NCI-H748 treated with DMSO at 0.1 percent for 48 hours (cell line): ENCODE results near the gene ROBO1.

Experiments
- DNase-seq: peaks from one replicate; lab custom pipeline; 2025; lab: John Stamatoyannopoulos, UW

Gene ROBO1

GRCh38 chr3:79066481-79066880 lies 701.3 kb downstream of the ROBO1 start:
- DNase-seq: no peak

- no peak for DNase-seq
These were observed 704.2 kb downstream of the ROBO1 start for GRCh38 chr3:79063624-79064023.

- DNase-seq: no peak
These were observed 710.0 kb downstream of the ROBO1 start for GRCh38 chr3:79057756-79058155.

- no peak for DNase-seq
These were observed 711.3 kb downstream of the ROBO1 start for GRCh38 chr3:79056498-79056897.

- no peak for DNase-seq
These were observed 715.6 kb downstream of the ROBO1 start for GRCh38 chr3:79052054-79052681.

GRCh38 chr3:79047581-79047980 lies 720.2 kb downstream of the ROBO1 start:
- no peak for DNase-seq

- DNase-seq: no peak
These were observed 726.2 kb downstream of the ROBO1 start for GRCh38 chr3:79041621-79042020.

- DNase-seq: no peak
These were observed 727.1 kb downstream of the ROBO1 start for GRCh38 chr3:79040701-79041100.

GRCh38 chr3:79040091-79040490 lies 727.7 kb downstream of the ROBO1 start:
- no peak for DNase-seq

- no peak for DNase-seq
These were observed 728.6 kb downstream of the ROBO1 start for GRCh38 chr3:79039192-79039591.

GRCh38 chr3:79038636-79039035 lies 729.2 kb downstream of the ROBO1 start:
- no peak for DNase-seq

GRCh38 chr3:79038057-79038456 lies 729.7 kb downstream of the ROBO1 start:
- no peak for DNase-seq

- DNase-seq: peak; percentile 68
These were observed 735.0 kb downstream of the ROBO1 start for GRCh38 chr3:79032686-79033318.

GRCh38 chr3:79030157-79030556 lies 737.6 kb downstream of the ROBO1 start:
- DNase-seq: no peak

- no peak for DNase-seq
These were observed 738.9 kb downstream of the ROBO1 start for GRCh38 chr3:79028916-79029315.

- peak; percentile 79 for DNase-seq
These were observed 740.2 kb downstream of the ROBO1 start for GRCh38 chr3:79027593-79027992.

- no peak for DNase-seq
These were observed 747.9 kb downstream of the ROBO1 start for GRCh38 chr3:79019924-79020173.

GRCh38 chr3:79019137-79019923 lies 748.5 kb downstream of the ROBO1 start:
- DNase-seq: peak; percentile 68

- peak; percentile 31 for DNase-seq
These were observed 749.1 kb downstream of the ROBO1 start for GRCh38 chr3:79018671-79019136.

- no peak for DNase-seq
These were observed 749.5 kb downstream of the ROBO1 start for GRCh38 chr3:79018265-79018664.

- DNase-seq: no peak
These were observed 751.0 kb downstream of the ROBO1 start for GRCh38 chr3:79016587-79017376.

GRCh38 chr3:79015854-79016253 lies 751.9 kb downstream of the ROBO1 start:
- no peak for DNase-seq

GRCh38 chr3:79012946-79013362 lies 754.8 kb downstream of the ROBO1 start:
- no peak for DNase-seq
